Measurements from ENCODE around the gene CD3D.

Gene CD3D

GRCh38 chr11:118304568-118305248 lies 37.8 kb downstream of the CD3D start, which contains the start of gene CD3E:
Gene CD3E, plus strand, starts transcription at chr11:118304730. Its CDS starts 223 bp downstream, at chr11:118304953.
- no peak for TF ChIP-seq REST (IDR thresholded peaks at IDR 0.05; ENCODE audit: insufficient read depth in 1 of 2, low read depth in 2 of 2, low read length in 2 of 2)

GRCh38 chr11:118304227-118304567 lies 38.3 kb downstream of the CD3D start:
- no peak for TF ChIP-seq REST (IDR thresholded peaks at IDR 0.05; ENCODE audit: insufficient read depth in 1 of 2, low read depth in 2 of 2, low read length in 2 of 2)
- TF ChIP-seq SIN3A (IDR thresholded peaks at IDR 0.05; ENCODE audit: borderline replicate concordance, insufficient read depth, low read length), result no peak
- no peak for TF ChIP-seq TAF1 (IDR thresholded peaks at IDR 0.05; ENCODE audit: borderline replicate concordance, insufficient read depth, low read length)
- TF ChIP-seq FOXP2 (optimal IDR thresholded peaks at IDR 0.05; ENCODE audit: borderline replicate concordance, extremely low read depth, extremely low read length, insufficient read depth), result no peak
- TF ChIP-seq POLR2AphosphoS5 (IDR thresholded peaks at IDR 0.05; ENCODE audit: low read depth, low read length), result no peak

- TF ChIP-seq REST (IDR thresholded peaks at IDR 0.05; ENCODE audit: insufficient read depth in 1 of 2, low read depth in 2 of 2, low read length in 2 of 2) (no peak), SIN3A (IDR thresholded peaks at IDR 0.05; ENCODE audit: borderline replicate concordance, insufficient read depth, low read length) (no peak)
Observed at GRCh38 chr11:118301600-118302195, 40.8 kb downstream of the CD3D start.

- TF ChIP-seq REST (IDR thresholded peaks at IDR 0.05; ENCODE audit: insufficient read depth in 1 of 2, low read depth in 2 of 2, low read length in 2 of 2), result no peak
- TF ChIP-seq POLR2AphosphoS5 (IDR thresholded peaks at IDR 0.05; ENCODE audit: low read depth, low read length), result no peak
- no peak for TF ChIP-seq TAF1 (IDR thresholded peaks at IDR 0.05; ENCODE audit: borderline replicate concordance, insufficient read depth, low read length)
- TF ChIP-seq FOXP2 (optimal IDR thresholded peaks at IDR 0.05; ENCODE audit: borderline replicate concordance, extremely low read depth, extremely low read length, insufficient read depth), result no peak
- TF ChIP-seq SIN3A (IDR thresholded peaks at IDR 0.05; ENCODE audit: borderline replicate concordance, insufficient read depth, low read length), result no peak
Observed at GRCh38 chr11:118295815-118296454, 46.6 kb downstream of the CD3D start.

GRCh38 chr11:118295199-118295598 lies 47.3 kb downstream of the CD3D start:
- TF ChIP-seq TAF1 (IDR thresholded peaks at IDR 0.05; ENCODE audit: borderline replicate concordance, insufficient read depth, low read length) (no peak), FOXP2 (optimal IDR thresholded peaks at IDR 0.05; ENCODE audit: borderline replicate concordance, extremely low read depth, extremely low read length, insufficient read depth) (no peak), REST (IDR thresholded peaks at IDR 0.05; ENCODE audit: insufficient read depth in 1 of 2, low read depth in 2 of 2, low read length in 2 of 2) (no peak), SIN3A (IDR thresholded peaks at IDR 0.05; ENCODE audit: borderline replicate concordance, insufficient read depth, low read length) (no peak), POLR2AphosphoS5 (IDR thresholded peaks at IDR 0.05; ENCODE audit: low read depth, low read length) (no peak)

Measured in PFSK-1 (cell line).